ENCODE results near the gene MKX.
A peak's percentile ranks its signal among the peaks of the same experiment; 100 is the strongest.

The MKX gene

DNA sequence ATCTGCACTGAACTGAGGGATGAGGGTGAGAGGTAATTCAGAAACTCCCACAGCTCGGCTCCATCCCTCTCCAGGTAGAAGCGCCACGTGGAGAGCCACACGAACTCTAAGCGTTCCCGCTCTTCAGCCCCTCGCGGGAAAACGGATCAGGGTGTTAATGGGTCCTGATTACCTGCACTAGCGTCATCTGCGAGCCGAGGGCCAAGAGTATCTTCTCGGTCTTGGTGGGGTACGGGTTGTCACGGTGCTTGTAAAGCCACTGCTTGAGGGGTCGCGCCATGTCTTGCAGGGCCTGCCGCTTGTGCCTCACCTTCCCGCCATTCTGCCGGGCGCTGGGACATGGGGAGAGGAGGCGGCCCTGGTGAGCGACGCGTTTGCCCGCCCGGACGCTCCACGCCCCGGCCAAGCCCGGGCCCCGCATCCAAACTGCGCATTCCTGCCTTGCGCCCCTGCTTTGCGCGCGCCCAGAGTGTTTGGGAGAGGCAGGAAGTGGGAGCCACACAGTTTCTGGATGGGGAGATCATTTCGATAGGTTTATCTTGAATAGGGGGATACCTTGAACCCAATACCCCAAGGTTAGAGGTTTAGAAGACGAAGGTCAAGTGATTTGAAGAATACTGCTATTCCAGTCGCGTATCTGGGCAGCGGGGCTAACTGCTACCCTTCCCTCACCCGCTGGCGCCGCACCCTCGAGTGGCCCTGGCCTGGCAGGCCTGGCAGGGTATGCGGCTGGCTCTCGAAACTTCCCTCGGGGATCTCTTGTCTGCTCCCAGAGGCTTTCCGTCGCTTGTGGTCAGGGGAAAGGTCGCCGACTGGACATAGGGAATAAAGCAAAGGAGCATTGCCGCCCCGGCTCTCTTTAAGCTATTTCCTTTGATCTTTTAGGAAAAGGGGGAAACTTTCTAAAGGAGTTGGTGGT is 4.2 kb downstream of the MKX start:
- H3K9me3 ChIP-seq (ENCODE audit: insufficient read depth, low read depth, low read length) = no peaks in the 10 kb centered on the region
- no peaks in the 10 kb centered on the region for H3K36me3 ChIP-seq (ENCODE audit: insufficient read depth, low read length)
- H3K4me3 ChIP-seq (ENCODE audit: low read length) = peak overlapping the region; percentile 73
- H3K27ac ChIP-seq (ENCODE audit: low read depth, low read length) = no peak overlapping the region
- H3K27me3 ChIP-seq (ENCODE audit: insufficient read depth, low read length) = peaks cover 78% of the 10 kb centered on the region
- WGBS = 5% methylated on average over 55 of the region's 55 CpGs
- H3K9ac ChIP-seq (ENCODE audit: low read depth, low read length) = no peak overlapping the region
- H3K4me1 ChIP-seq (ENCODE audit: insufficient read depth, low read length) = peaks cover 1% of the 10 kb centered on the region

DNA sequence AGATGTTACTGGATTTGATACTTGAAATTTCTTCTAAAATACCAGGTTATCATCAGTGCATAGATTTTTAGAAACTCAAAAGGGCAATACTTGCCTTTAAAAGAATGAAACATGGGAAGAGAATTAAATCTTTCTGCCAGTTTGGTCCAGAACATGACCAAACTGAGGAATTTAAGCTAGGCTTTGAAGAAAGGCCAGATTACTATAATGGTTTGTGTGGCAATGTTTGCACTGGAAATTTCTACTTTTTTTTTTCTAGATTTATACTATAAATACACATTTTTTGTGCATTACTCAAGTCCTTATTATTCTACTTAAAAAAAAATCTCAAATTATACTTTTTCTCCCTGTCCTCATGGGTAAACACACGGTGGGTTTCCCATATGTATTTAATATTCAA is 9.2 kb downstream of the MKX start:
- Histone ChIP-seq H3K9me3 (ENCODE audit: insufficient read depth, low read depth, low read length) (no peaks in the 10 kb centered on the region), H3K27ac (ENCODE audit: low read depth, low read length) (no peak overlapping the region), H3K27me3 (ENCODE audit: insufficient read depth, low read length) (peaks cover 28% of the 10 kb centered on the region), H3K4me3 (ENCODE audit: low read length) (no peak overlapping the region), H3K36me3 (ENCODE audit: insufficient read depth, low read length) (no peaks in the 10 kb centered on the region), H3K9ac (ENCODE audit: low read depth, low read length) (no peak overlapping the region), H3K4me1 (ENCODE audit: insufficient read depth, low read length) (no peaks in the 10 kb centered on the region)
- WGBS = no CpG with 5 or more reads among the region's 1 CpG

DNA sequence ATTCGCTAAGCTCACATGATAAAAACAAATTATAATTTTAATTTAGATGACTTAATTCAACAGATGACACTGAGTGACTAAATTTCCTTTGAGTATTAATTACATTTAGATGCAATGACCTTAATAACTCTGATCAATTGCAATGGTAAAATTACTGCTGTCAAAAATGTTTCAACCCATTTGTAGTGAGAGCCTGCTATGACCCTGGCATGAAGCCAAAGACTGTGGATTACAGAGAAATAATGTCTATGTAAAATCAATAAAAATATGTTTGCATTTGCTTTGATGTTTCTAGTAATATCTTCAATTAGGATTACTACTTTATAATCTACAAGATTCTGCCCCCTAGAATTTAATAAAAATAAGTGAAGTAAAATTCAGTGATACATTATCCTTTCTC is 15.6 kb downstream of the MKX start:
- no peak overlapping the region for H3K9ac ChIP-seq (ENCODE audit: low read depth, low read length)
- no peak overlapping the region for H3K27ac ChIP-seq (ENCODE audit: low read depth, low read length)
- no peaks in the 10 kb centered on the region for H3K36me3 ChIP-seq (ENCODE audit: insufficient read depth, low read length)
- H3K27me3 ChIP-seq (ENCODE audit: insufficient read depth, low read length) = no peaks in the 10 kb centered on the region
- H3K9me3 ChIP-seq (ENCODE audit: insufficient read depth, low read depth, low read length) = no peaks in the 10 kb centered on the region
- no peak overlapping the region for H3K4me3 ChIP-seq (ENCODE audit: low read length)
- H3K4me1 ChIP-seq (ENCODE audit: insufficient read depth, low read length) = peaks cover 9% of the 10 kb centered on the region
- WGBS = no CpG with 5 or more reads among the region's 1 CpG

DNA sequence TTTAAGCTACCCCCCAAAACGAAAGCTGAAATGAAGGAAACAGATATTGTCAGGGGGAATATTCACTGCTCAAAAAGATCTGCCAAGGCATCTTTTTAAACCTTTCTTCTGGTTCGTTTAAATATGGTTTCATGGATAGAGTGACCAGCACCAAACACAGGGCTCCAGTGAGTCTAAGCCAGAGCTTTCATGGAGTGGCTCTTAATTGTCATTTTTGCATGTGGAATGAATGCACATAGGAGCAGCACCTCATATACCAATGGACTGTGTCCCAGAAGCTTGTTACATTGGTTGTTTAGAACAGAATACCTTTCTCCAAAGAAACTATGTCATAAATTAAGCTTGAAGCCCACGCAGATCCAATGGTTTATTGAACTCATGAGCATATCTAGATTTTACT is 17.3 kb downstream of the MKX start:
- H3K4me1 ChIP-seq (ENCODE audit: insufficient read depth, low read length) = peaks cover 9% of the 10 kb centered on the region
- H3K27ac ChIP-seq (ENCODE audit: low read depth, low read length) = no peak overlapping the region
- H3K36me3 ChIP-seq (ENCODE audit: insufficient read depth, low read length) = no peaks in the 10 kb centered on the region
- H3K4me3 ChIP-seq (ENCODE audit: low read length) = no peak overlapping the region
- H3K9me3 ChIP-seq (ENCODE audit: insufficient read depth, low read depth, low read length) = no peaks in the 10 kb centered on the region
- H3K27me3 ChIP-seq (ENCODE audit: insufficient read depth, low read length) = no peaks in the 10 kb centered on the region
- H3K9ac ChIP-seq (ENCODE audit: low read depth, low read length) = no peak overlapping the region
- 96% methylated on average over 3 of the region's 3 CpGs for WGBS

DNA sequence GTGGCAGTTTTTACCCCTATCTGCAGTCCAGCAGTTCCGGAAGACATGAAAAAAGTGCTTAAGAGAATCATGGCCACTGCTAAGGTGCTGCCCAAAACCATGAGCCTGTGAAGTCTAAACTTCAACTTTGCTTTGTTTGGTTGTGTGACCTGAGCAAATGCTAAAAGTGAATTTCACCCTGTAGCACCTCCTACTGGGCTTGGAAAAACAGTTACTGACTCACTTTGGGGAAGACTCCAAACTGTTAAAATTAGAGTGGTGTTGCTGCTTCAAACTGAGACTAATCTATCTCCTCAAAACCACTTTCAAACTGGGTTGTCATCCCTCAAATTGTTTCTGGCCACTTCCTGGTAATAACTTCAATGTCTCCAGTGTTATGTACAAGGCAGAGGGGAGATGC is 21.3 kb downstream of the MKX start:
- 79% methylated on average over 1 of the region's 1 CpG for WGBS
- Histone ChIP-seq H3K9me3 (ENCODE audit: insufficient read depth, low read depth, low read length) (no peaks in the 10 kb centered on the region), H3K4me1 (ENCODE audit: insufficient read depth, low read length) (peaks cover 9% of the 10 kb centered on the region), H3K9ac (ENCODE audit: low read depth, low read length) (no peak overlapping the region), H3K27me3 (ENCODE audit: insufficient read depth, low read length) (no peaks in the 10 kb centered on the region), H3K4me3 (ENCODE audit: low read length) (no peak overlapping the region), H3K27ac (ENCODE audit: low read depth, low read length) (no peak overlapping the region), H3K36me3 (ENCODE audit: insufficient read depth, low read length) (no peaks in the 10 kb centered on the region)

DNA sequence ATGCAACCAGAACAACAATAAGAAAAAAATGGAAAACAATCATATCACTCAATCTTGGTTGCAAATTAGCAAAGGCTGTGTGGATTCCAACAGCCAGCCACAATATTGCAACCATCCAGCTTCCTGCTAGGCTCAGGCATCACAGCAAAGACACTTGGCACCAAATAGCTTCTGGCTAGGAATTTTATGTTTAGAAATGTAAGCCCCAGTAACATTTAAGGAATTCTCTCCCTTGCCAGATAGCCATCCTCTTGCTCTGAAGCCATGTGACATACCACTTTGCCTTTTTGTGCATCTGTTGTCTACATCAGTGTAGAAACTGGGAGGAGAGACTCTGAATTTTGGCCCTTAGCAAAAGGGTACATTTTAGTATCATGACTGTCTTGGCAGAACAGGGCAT is 22.2 kb downstream of the MKX start:
- H3K4me3 ChIP-seq (ENCODE audit: low read length) = no peak overlapping the region
- no peak overlapping the region for H3K9ac ChIP-seq (ENCODE audit: low read depth, low read length)
- peaks cover 9% of the 10 kb centered on the region for H3K4me1 ChIP-seq (ENCODE audit: insufficient read depth, low read length)

DNA sequence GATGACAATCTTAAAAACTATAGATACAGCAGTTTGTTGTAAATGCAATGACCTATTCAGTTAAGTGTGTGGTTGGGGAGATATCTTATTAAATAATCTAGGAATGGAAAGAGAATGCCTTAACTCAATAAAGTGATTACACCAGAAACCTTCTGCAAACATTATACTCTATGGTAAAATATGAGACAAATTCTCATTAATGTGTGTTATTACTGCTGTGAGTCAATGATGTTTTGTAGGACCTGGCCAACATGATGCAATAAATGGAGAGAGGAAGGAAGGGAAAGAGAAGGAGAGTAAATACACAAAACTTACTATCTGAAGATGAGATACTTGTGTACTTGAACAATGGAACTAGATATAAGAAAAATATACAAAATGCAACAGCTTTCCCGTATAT is 25.1 kb downstream of the MKX start:
- H3K4me1 ChIP-seq (ENCODE audit: insufficient read depth, low read length) = no peaks in the 10 kb centered on the region
- no peak overlapping the region for H3K4me3 ChIP-seq (ENCODE audit: low read length)
- 100% methylated on average over 1 of the region's 1 CpG for WGBS

More for the DNA sequence above, 22.2 kb downstream of the MKX start:
- Histone ChIP-seq H3K27me3 (ENCODE audit: insufficient read depth, low read length) (no peaks in the 10 kb centered on the region), H3K9me3 (ENCODE audit: insufficient read depth, low read depth, low read length) (no peaks in the 10 kb centered on the region), H3K27ac (ENCODE audit: low read depth, low read length) (no peak overlapping the region), H3K36me3 (ENCODE audit: insufficient read depth, low read length) (no peaks in the 10 kb centered on the region)

DNA sequence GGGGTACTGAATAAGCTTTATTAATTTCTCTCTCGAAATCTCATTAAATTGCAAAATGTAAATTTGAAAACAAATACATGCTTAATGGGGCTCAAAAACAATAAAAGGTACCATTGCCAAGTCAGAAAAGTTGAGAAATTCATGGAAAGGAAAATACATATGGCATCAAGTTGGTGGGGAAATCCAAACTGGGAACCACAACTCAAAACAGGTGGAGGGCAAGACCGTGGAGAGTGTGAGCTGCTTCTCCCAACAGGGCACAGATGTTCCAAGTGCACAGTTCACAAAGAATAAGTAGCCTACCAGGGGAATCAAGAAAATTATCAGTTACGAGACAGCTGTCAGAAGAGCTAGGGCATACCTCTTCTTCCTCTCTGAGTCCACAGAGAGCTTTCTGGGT is 26.6 kb downstream of the MKX start:
- Histone ChIP-seq H3K4me3 (ENCODE audit: low read length) (no peak overlapping the region), H3K36me3 (ENCODE audit: insufficient read depth, low read length) (no peaks in the 10 kb centered on the region), H3K9me3 (ENCODE audit: insufficient read depth, low read depth, low read length) (no peaks in the 10 kb centered on the region), H3K4me1 (ENCODE audit: insufficient read depth, low read length) (no peaks in the 10 kb centered on the region), H3K27ac (ENCODE audit: low read depth, low read length) (no peak overlapping the region), H3K9ac (ENCODE audit: low read depth, low read length) (no peak overlapping the region), H3K27me3 (ENCODE audit: insufficient read depth, low read length) (no peaks in the 10 kb centered on the region)
- 97% methylated on average over 2 of the region's 3 CpGs for WGBS

More for the DNA sequence above, 25.1 kb downstream of the MKX start:
- Histone ChIP-seq H3K9me3 (ENCODE audit: insufficient read depth, low read depth, low read length) (no peaks in the 10 kb centered on the region), H3K27ac (ENCODE audit: low read depth, low read length) (no peak overlapping the region), H3K27me3 (ENCODE audit: insufficient read depth, low read length) (no peaks in the 10 kb centered on the region), H3K36me3 (ENCODE audit: insufficient read depth, low read length) (no peaks in the 10 kb centered on the region), H3K9ac (ENCODE audit: low read depth, low read length) (no peak overlapping the region)

DNA sequence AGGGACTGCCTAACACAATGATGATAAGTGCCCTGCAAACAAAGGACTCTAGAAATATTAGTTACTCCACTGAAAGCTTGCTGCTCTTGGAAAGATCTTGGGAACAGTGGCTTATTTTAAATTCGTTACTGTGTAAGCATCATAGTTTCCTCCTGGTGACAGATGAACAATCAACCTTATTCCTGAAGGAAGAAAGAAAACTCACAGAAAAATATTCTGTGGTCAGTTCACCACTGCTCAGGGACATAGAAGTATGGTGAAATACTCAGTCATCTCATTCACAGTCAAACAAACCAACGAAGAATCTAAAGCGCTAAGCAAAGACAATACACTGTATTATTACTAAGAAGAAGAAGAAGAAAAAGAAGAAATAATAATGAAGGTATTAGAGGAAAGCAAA is 27.8 kb downstream of the MKX start:
- Histone ChIP-seq H3K9ac (ENCODE audit: low read depth, low read length) (no peak overlapping the region), H3K27ac (ENCODE audit: low read depth, low read length) (no peak overlapping the region), H3K4me3 (ENCODE audit: low read length) (no peak overlapping the region), H3K27me3 (ENCODE audit: insufficient read depth, low read length) (no peaks in the 10 kb centered on the region), H3K4me1 (ENCODE audit: insufficient read depth, low read length) (no peaks in the 10 kb centered on the region), H3K36me3 (ENCODE audit: insufficient read depth, low read length) (no peaks in the 10 kb centered on the region), H3K9me3 (ENCODE audit: insufficient read depth, low read depth, low read length) (no peaks in the 10 kb centered on the region)
- 100% methylated on average over 1 of the region's 3 CpGs for WGBS

DNA sequence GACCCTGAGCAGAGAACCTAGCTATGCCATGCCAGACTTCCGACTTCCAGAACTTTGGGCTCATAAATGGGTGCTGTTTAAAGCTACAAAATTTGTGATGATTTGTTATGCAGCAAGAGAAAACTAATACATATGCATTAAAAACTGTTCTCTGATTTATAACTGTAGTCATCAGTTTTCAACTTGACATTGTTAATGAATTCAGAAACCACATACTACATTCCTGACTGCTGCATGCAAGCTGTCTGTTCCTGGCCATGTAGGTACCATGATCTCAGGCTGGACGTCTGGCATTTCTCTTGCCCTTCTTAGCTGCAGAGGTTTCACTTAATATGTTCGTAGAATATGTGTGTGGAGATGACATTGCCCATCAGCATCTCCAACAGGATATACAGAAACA is 28.4 kb downstream of the MKX start:
- Histone ChIP-seq H3K36me3 (ENCODE audit: insufficient read depth, low read length) (no peaks in the 10 kb centered on the region), H3K9ac (ENCODE audit: low read depth, low read length) (no peak overlapping the region), H3K4me3 (ENCODE audit: low read length) (no peak overlapping the region), H3K27me3 (ENCODE audit: insufficient read depth, low read length) (no peaks in the 10 kb centered on the region), H3K9me3 (ENCODE audit: insufficient read depth, low read depth, low read length) (no peaks in the 10 kb centered on the region), H3K4me1 (ENCODE audit: insufficient read depth, low read length) (no peaks in the 10 kb centered on the region), H3K27ac (ENCODE audit: low read depth, low read length) (no peak overlapping the region)
- 83% methylated on average over 2 of the region's 3 CpGs for WGBS

DNA sequence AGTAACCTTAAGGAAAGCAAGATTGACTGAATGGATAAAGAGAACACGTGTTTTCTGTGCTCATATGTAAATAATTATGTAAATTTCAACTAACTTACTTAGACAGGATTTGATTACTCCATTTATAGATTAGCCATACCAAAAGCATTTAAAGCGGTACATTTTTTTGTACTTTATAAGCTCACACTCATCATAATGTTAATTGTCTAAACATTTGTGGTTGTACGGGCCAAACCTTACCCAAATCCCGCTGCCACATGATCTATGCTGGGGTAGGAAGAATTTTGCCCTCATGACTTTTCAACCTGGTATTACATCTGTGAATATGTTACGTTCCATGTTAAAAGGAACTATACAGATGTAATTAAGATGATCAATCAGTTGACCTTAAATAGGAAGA is 29.1 kb downstream of the MKX start:
- Histone ChIP-seq H3K36me3 (ENCODE audit: insufficient read depth, low read length) (no peaks in the 10 kb centered on the region), H3K4me3 (ENCODE audit: low read length) (no peak overlapping the region), H3K4me1 (ENCODE audit: insufficient read depth, low read length) (no peaks in the 10 kb centered on the region), H3K9me3 (ENCODE audit: insufficient read depth, low read depth, low read length) (no peaks in the 10 kb centered on the region), H3K27ac (ENCODE audit: low read depth, low read length) (no peak overlapping the region), H3K27me3 (ENCODE audit: insufficient read depth, low read length) (no peaks in the 10 kb centered on the region), H3K9ac (ENCODE audit: low read depth, low read length) (no peak overlapping the region)
- 100% methylated on average over 1 of the region's 5 CpGs for whole genome bisulfite sequencing

DNA sequence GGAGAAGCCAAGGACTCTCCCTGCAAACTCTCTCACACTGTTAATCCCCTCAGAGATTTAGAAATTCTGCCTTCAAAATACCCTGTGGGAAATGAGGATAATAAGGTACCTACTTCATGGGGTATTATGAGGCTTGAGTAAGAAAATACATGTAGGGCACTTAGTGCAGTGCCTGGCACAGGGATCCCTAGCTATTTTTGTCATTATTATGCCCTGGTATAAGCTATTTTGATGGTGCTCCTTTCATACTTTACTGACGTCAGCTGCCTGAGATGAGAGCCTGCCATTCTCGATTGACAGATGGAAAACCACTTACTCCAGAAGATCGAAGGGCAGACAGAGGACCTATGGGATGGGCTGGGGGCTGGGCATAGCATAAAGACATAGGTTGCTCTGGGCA is 30.1 kb downstream of the MKX start:
- Histone ChIP-seq H3K9ac (ENCODE audit: low read depth, low read length) (no peak overlapping the region), H3K36me3 (ENCODE audit: insufficient read depth, low read length) (no peaks in the 10 kb centered on the region), H3K27me3 (ENCODE audit: insufficient read depth, low read length) (no peaks in the 10 kb centered on the region), H3K4me1 (ENCODE audit: insufficient read depth, low read length) (no peaks in the 10 kb centered on the region), H3K4me3 (ENCODE audit: low read length) (no peak overlapping the region), H3K27ac (ENCODE audit: low read depth, low read length) (no peak overlapping the region), H3K9me3 (ENCODE audit: insufficient read depth, low read depth, low read length) (no peaks in the 10 kb centered on the region)
- WGBS = 92% methylated on average over 3 of the region's 3 CpGs
